GM21447 (cell line): Measurements from ENCODE around the gene SMTNL1.
A peak's percentile ranks its signal among the peaks of the same experiment; 100 is the strongest.

Source experiments
- ATAC-seq: cut with Tn5 transposase; IDR thresholded peaks from one replicate; pipeline ENCODE4 v1.9.1; 2021; ENCODE audit not compliant: unreplicated experiment

Gene SMTNL1, protein sequence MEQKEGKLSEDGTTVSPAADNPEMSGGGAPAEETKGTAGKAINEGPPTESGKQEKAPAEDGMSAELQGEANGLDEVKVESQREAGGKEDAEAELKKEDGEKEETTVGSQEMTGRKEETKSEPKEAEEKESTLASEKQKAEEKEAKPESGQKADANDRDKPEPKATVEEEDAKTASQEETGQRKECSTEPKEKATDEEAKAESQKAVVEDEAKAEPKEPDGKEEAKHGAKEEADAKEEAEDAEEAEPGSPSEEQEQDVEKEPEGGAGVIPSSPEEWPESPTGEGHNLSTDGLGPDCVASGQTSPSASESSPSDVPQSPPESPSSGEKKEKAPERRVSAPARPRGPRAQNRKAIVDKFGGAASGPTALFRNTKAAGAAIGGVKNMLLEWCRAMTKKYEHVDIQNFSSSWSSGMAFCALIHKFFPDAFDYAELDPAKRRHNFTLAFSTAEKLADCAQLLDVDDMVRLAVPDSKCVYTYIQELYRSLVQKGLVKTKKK

DNA sequence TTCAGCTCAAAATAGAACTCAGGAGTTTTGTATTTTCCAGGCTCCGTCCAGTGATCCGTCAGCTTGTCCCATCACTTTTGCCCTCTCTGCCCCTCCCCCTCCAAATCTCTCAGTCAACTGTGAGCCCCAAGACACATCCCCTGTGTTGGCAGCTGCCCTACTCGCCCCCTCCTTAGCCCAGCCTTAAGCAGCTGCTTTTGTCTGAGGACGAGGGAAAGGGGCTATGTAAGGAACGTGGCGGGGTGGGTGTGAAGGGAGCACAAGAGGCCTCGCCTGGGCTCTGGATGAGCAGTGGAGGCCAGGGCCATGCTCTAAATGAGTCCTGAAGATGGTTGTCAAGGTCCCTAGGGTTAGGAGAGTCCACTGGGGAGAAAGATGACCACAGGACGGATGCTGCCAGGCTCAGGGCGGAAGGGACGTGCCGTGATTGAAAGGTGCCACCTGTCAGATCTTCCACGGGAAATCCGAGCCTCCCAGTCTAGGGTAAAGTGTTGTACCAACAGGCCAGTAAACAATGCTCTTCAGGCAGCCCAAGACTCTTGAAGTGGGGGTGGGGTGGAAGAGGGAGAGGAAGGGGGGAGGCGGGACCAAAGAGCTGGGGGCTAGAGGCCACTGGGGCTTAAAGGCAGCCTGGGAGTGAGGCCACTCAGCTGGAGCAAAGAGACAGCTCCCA lies at the start of gene SMTNL1:
SMTNL1 (plus strand) TSS at position 649 of the 673 bp plus-strand sequence. CDS start 5,048 bp downstream, outside the sequence.
- no peak for ATAC-seq

DNA sequence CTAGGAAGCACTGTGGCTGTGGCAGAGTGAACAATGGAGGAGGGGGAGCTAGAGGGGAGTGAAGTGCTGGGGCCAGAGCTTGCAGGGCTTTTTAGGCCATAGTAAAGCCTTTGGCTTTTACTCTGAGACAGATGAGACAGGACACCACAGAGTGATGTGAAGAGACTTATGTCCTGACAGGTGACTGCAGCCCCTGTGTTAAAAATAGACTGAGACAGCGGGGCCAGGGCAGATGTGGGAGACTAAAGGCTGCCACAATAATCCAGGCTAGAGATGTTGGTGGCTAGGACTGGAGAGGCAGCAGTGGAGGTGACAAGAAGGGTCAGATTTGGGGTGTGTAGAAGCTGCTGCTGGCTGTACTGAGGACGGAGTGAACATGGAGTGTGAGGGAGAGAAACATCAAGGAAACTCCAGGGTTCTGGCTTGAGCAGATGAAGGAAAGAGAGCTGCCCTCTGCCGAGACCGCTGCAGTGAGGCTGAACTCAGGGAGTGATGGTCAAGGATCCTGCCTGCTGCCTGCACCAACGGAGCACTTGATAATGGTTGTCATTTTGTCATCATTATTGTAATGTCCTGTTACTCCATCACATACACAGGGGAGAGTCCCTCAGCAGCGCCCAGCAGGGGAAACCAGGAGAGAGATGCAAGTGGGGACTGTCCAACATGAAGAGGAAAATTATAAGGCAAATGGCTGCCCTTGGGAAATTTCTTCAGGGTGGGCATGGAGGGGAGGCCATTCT lies 49.3 kb upstream of the SMTNL1 start:
- no peak for ATAC-seq

DNA sequence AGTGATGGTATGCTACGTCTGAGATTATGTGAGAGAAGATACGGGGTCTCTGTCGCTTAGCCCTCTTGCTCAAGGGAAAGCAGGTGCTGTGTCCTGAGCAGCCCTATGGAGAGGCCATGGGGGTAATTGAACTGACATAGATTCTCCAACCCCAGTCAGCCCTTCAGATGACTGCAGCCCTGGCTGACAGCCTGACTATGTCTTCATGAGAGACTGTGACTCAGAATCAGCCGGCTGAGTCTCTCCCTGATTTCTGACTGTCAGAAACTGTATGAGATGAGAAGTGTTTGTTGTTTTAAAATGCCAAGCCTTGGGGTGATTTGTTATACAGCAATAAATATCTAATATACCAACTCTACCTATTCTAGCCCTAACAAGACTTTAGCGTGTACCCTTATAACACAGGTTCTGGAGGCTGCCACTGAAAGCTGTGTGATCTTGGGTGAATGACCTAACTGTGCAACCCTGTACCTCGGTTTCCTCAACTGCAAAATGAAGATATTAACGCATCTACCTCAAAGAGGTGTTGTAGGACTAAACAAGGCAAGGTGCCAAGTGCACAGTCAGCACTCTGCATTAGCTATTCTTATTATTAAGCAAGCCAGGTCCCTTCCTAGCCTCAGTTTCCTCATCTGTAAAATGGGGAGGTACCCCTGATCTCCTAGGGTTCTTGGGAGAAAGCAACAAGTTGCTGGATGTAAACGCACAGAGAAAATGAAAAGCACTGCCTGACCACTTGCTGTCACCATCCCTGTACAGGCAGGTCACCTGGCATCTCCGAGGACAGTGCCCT lies 46.7 kb upstream of the SMTNL1 start:
- no peak for ATAC-seq

DNA sequence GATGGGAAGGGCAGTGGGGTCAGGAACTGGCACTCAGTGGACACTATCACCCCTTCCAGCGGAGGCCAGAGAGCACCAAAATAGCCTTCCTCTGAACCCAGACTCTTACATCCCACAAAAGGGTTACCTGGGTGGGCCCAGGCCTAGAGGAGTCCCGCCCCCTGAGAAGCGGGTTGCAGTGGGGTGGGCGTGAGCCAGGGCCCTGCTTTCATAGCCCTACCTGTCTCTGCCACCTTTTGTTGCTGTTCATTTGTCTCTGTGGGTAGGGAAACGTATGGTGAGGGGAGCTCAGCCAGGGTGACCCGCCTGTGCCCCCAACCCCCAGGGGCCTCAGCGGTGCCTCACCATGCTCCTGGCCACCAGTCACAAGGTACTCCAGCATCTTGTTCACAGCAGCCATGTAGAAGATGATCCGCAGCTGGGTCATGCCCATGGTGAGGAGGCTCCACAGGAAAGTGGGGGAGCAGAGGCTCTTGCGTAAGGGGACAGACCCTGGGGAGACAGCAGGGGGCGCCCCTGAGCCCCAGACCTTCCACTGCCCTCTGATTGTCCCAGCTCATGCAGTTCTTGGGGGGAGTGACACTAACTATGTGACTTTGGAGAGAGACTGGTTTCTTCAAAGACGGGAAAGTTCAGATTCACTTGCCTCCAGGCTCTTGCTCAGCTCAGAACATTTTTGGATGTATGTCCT lies 45.9 kb upstream of the SMTNL1 start:
- no peak for ATAC-seq

DNA sequence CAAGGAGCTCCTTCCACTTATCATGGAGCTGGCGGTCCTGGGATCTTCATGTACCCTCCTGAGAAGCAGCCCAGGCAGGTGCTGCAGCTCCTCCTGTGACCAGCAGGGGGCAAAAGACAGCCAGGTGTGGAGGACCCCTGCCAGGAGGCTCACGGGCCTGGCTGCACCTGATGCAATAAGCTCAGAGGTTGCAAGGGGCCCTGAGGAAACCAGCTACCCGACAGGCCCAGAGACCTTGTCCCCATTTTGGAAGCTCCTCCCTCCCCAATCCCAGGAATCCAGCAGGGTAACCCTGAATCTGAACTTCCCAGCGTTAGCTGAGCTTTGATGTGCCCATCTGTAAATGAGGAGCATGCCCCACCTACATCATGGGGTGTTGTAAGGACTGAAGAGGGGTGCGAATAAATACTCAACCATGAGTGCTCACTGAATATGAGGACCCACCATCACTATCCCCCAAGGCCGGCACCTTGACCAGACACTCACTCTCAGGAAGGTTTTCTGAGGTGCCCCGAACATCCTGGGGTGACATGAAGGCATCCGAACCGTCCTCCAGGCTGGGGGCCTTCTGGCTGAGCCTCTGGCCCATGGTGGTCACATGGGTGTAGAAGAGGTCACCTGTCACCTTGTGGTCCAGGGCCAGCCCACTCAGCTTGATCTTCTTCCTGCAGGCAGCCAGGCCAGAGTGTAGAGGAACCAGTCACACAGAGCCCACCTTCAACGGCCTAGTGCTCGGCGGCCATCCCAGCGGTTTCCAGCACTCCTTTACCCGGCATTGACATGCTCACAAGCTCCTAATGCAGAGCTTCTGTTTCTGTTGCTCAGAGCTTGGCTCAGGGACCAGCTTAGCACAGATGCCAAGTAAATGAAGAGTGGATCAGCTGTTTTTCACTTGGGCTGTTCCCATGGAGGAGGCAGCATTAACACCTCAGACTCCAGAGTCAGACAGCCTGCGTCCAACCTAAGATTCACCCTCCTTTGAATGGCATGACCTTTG lies 43.6 kb upstream of the SMTNL1 start:
- peak; percentile 88 for ATAC-seq

DNA sequence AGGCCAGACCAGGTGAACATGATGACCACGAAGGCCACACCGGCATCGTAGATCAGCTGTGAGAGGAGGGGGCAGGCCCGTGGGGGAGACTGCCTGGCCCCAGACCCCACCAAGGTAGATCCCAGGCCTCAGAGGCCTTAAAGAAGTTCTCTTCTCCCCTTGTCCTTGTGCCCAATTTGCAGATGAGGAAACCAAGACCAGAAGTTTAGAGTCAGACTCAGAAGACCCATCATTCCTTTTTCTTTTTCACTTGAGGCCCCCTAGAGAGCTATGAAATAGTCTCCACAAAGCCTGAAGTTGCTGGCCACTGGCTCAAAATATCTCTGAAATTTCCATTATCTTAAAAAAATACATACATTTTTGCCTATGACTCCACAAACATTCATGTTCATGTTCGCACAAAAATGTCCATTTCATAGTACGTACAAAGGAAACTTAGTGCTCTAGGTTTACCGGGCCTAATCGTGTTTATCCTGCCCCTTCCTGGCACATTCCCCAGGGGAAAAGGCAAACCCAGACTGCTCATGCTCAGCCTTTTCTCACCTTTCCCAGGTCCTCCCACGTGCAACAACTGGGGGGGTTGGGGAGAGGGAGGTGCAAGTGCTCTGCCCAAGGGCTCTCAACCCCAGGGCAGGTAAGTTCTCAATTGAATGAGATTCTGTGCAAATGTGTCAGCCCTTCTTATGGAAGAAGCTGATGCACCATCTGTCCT lies 41.1 kb upstream of the SMTNL1 start:
- ATAC-seq: no peak

DNA sequence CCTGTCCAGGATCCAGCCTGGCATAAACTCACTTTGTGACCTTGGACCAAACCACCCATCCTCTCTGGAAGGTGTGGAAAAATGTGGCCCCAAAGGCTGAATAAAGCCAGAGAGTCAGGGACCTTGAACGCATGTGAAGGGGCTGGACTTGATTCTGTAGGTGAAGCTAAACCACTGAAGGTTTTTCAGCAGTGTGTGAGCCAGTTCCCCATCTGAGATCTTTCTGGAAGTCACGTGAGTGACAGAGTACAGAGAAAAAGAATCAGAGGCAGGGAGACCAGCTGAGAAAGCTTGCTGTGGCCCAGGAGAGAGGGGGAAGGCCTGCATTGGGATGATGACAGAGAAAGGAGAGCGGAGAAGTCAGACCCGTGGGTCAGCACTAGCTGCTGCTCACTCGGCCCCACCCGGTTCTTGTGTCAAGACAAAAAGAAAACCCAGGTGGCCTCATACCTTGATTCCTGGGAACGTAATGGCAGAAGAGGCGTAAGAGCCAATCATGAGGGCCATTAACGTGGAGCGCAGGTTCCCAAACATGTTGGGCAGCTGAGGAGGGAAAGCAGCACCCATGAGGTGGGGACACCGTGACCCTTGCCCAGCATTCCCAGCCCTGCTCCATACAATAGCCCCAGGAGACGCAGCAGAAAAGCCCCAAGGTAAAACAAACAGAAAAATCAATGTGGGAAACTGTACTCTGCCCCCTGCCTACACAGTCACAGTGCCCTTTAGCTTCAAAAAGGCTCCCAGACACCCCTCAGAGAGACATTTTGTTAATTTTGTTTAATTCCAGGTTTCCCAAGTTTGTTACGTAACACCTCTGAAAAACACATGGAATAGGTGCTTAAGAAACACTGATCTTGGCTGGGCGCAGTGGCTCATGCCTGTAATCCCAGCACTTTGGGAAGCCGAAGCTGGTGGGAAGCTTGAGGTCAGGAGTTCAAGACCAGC lies 39.8 kb upstream of the SMTNL1 start:
- no peak for ATAC-seq

DNA sequence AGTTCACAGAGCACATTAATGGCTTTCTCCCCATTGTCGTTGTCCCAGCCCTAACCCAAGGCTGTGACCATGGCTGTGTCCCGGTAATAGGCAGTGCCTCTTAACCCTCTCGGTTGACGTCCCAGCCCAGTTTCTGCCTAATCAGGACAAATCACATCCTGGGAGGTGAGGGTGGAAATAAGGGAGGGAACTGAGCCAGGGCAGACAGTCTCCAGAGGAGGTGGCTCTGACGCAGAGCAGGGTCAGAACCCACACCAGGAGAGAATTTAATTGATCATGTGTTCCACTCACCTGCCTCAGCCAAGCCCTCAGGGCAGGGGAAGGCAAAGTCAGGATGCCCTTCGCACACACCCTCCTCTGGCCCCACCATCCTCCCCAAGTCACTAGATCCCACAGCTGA lies 38.9 kb upstream of the SMTNL1 start:
- no peak for ATAC-seq

DNA sequence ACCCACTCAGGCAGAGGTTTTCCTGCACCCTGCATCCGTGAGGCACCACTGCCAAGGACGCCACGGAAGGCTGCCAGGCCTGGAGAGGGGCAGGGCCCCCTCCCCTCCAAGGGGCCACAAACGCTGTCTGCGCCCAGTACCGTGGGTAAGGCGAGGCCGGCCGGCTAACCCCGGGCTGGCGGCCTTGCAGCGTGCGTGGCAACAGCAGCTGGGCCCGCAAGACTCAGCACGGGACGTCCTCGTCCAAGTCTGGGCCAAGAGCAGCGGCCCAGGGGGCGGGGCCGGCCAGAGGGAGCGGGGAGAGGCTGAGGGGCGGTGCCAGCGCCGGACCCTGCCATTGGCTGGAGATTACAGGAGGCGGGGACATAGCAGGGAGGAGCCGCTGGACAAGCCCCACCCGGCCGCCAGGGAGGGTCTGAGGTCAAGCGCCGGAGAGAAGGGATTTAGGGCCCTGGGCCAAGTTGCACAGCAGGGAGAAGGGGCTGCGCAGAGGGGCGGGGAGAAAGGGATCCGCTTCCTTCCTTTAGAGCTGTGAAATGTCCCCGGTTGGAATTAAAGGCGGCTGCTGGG lies 37.9 kb upstream of the SMTNL1 start:
- peak; percentile 92 for ATAC-seq

DNA sequence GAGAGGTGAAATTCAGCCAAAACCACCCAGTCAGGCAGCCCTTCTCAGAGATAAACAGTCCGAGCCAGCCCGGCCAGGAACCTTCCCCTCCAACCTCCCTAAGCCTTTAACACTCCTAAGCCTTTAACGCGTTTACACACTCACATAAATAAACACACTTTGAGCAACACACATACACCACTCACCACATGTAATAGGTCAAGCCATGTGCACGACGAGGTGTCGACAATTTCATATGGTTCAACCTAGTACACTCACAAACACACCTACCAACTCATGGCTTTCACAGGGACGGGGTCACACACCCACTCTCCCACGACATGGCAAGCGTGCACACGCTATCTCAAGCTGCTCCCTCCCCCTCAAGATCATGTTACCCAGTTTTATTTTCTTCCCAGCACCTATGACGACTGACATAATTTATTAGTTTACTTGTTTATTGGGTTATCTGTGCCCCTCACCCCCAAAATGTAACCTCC lies 37.4 kb upstream of the SMTNL1 start:
- no peak for ATAC-seq

DNA sequence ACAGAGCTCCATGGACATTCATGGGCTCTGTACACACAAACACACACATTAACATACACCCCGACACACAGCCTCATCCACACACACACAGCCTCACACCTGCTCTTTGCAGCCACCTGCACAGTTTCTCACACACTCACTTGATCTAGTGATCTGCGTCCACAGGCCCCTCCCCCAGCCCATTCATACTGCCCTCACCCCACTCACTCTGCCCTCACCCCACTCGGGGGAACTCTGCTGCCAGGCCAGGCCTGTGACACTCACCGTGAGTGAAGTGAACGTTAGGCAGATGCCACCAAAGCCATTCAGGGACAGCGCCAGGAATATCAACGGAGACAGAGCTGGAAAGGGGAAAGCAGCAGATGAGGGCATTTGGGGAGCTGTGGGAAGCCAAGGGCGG lies 36.9 kb upstream of the SMTNL1 start:
- no peak for ATAC-seq

DNA sequence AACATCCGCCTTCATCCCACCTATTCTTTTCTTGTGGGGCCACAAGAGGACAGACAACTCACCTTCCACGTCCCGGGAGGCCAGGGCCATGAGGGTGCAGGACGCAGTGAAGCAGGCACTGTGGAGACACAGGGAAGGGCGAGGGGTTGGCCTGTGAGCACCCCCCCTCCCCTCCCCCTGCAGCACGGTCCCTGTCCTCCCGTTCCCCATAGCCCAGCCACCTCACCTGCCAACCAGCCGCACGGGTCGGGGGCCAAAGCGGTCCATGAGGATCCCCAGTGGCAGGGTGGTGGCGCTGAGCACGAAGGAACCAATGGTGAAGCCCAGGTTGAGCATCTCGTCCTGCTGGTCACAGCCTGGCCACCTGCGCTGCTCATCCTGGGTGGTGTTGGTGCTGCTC lies 36.5 kb upstream of the SMTNL1 start:
- ATAC-seq: no peak

DNA sequence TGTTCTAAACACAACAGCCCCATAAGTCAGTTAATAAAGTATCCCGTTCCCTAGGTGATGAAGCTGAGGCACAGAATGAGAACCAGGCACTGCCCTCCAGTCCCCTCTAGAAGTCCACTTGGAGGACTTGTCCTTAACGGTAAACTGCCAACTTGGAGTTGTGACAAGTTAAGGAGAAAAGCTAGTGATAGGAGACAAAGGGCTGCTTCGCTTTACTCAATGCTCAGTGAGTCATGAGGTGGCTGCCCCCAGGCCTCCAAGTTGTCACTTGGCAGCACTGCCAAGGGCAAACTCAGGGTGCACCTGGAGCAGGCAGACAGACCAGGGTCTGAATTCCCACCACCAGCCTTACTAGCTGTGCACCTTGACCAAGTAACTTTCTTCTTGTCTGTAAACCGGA lies 35.4 kb upstream of the SMTNL1 start:
- ATAC-seq: no peak

DNA sequence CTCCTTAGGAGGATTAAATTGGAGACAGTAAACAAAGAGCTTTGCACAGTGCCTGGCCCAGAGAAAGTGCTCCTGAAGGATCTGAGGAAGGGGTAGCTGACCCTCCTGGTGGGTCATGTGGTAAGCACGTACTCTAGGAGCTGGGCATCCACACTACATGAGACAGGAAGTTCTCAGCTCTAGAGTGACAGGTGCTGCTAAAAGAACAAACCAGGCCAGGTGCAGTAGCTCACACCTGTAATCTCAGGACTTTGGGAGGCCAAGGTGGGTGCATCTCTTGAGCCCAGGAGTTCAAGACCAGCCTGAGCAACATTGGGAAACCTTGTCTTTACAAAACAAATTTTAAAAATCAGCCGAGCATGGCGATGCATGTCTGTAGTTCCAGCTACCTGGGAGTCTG lies 35.0 kb upstream of the SMTNL1 start:
- no peak for ATAC-seq

DNA sequence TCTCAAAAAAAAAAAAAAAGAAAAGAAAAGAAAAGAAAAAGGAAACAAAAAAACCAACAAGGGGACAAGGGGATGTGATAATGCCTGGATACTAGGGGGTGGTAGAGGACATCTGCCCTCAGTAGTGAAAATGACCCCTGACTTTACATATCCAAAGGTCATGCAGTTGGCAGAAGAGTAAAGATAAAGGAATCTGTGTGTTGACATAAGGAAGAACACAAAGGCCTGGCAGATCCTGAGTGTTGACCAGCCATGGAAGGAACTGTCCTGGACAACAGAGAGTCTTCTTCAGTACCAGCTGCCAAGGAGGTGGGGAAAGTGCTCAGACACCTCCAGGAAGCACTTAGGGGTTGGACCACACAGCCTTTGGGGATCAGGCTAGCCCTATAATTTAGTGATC lies 34.5 kb upstream of the SMTNL1 start:
- ATAC-seq: no peak

DNA sequence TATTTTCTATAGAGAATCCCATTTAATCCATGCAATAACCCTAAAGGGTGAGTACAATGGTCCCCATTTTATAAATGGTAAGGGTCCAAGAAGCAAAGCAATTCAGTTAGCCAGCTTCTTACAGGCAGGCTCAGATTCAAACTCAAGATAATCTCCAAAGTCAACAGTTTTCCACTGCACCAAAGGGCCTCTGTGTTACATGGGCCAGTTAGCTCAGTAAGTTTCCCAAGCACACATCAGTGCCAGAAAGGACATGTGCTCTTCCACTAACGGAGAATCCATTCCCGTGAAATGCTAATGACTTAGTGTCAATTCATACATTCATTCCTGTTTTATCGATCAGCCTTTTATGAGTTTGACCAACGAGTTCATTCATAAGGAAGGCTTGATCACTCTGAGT lies 32.9 kb upstream of the SMTNL1 start:
- no peak for ATAC-seq

DNA sequence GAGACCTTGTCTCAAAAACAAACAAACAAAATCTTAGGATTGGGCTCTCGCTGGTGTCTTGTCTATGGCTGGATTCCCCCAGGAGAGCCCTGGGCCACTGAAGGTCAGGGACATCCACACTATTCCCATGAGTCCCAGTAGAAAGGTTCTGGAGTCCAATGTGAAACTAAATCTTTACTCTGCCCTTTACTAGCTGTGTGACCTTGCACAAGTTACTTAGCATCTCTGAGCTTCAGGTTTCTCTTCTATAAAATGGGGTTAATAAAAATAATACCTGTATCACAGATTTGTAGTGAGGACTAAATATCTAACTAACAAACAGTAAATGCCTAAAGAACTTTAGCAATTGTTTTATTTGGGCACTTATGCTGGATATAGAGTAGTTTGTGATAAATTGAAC lies 30.9 kb upstream of the SMTNL1 start:
- ATAC-seq: no peak
